NCI-H2171 (cell line): ENCODE measurements around the gene NDUFV3.
"Not testable (repeated sequence)": the region's sequence is repeated elsewhere in the genome, so short reads cannot be mapped to it uniquely, and the experiment has no call there.

Experiments used
- DNase-seq: peaks from one replicate; lab custom pipeline; 2025; lab: John Stamatoyannopoulos, UW

NDUFV3 gene

DNA sequence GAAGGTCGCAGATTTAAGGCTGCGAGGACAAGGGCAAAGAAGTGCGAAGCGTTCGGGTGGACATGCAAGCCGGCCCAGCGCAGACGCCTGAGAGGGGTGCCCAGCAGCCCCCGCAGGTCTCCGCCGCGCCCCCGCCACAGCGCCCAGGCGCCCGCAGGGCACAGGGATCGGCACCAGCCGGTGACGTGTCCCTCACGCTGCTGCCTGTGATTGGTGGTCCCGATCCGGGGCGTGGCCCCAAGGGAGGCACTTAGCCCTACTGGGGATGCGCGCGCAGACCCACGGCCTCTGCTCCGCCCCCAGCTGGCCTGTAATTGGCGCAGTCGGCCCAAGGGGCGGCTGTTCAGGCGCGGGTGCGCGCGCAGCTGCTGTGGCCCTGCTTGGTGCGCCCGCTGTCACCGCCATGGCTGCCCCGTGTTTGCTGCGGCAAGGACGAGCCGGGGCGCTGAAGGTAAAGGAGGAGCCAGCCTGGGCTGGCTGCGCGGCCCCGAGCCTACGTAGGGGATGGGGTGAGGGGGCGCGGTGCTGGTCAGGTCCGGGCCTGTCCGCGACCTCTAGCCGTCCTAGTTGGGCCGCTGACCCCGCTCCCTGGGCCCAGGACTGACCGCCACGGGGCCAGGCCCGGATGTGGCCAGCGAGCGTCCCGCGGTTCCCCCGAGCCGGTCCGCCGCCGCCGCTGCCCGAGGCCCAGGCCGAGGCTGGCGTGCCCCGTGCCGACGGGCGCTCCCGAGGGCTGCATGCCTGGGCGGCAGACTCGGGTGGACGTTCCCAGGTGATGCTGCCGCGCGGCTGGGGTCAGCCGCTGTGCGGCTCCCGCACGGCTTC is at the start of gene NDUFV3:
NDUFV3 (plus strand) TSS at position 379 of the 825 bp plus-strand sequence; CDS start at position 404, 25 bp downstream.
- DNase-seq: peak; percentile 97

DNA sequence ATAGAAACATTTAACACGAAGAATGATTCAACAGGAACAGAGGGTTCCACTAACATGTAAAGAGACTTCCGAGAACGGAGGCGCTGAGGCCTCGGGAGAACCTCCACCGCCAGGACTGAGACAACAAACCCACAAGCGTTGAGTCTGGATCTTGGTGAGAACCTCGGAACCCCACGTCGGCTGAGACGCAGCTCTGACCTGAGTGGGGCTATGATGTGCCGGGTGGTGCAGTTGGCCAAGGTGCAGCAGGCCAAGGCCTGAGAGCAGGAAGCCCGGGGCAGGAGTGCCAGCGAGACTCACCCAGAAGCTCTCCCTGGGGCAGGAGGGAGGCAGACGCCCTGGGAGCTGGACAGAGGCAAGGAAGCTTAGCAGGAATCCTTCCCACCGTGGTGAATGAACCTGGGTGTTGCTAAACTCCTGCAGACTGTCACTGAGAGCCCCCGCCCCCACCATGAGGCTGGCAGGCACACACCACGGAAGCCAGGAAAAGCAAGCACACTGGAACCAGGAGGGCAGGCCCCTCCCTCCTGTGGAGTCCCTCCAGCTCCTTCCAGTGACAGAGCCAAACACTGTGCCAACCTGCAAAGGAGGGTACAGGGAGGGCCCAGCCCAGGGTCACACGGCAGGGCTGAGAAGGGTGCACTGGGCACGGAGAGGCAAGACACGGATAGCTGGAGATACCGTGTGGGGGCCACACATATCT is 48.5 kb upstream of the NDUFV3 start:
- DNase-seq: no peak

DNA sequence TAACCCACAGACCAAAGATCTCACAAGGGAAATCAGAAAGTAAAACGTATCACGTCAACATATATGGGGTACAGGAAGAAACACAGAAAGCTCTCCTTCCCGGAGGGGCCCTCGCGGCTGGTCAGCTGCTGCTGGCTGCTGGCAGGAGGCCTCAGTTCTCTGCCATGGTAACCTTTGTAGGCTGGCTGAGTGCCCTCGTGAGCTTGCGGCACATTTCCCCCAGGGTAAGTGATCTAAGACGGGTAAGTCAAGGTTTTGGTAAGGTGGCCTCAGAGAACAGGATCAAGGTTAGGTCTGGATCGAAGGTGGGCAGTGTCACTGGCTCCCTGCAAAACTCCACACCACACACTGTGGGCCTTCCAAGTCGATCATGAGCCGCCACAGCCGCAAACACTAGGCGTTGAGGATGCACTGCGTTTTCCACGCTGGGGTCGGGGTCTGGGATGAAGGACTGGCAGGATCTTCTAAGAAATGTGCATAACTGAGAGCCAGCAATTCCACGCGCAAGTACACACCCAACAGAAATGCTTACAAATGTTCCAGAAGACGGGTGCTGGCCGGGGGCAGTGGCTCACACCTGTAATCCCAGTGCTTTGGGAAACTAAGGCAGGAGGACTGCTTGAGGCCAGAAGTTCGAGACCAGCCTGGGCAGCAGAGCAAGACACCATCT is 47.7 kb upstream of the NDUFV3 start:
- DNase-seq: no peak

DNA sequence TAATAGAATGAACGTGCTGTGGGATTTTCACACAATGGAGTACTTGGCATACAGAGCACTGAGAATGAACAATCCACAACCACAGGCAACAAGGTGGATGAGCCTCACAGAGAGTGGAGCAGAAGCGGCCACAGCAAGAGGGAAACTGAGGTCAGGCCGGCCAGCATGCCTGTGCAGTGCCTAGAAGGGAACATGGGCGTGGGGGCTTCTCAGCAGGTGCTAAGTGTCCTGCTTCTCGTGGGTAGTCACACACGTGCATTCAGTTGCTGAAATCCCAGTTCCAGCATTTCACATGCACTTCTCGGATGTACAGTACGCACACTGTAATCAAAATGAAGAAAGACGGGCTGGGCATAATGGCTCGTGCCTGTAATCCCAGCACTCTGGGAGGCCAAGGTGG is 46.9 kb upstream of the NDUFV3 start:
- no peak for DNase-seq

DNA sequence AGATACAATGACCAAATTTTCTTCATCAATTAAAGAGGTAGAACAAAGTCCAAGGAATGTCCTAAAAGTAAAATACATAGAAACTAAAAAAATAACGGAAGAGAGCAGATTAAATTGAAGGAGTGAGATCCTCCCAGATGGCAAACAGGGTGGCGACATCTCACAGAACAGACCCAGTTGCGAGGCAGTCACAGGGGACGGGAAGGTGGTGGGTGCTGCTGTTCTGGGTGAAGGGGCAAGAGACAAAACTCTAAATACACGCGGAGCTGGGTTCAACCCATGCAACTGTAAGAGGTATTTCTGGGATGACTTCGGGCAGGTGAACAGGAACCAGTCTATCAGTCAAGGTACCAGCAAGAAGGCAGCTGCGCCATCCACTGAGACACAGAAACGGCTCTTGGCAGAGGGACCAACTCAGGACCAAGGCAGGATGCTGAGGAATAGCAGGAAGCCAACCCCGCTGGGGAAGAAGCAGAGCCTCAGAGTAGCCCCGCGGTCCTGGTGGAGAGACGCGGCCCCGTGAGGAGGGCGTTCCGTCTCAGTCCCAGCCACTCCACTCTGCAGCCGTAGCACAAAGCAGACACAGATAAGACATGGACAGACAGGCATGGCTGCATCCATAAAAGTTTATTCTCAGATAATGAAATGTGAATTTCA is 45.9 kb upstream of the NDUFV3 start:
- no peak for DNase-seq

DNA sequence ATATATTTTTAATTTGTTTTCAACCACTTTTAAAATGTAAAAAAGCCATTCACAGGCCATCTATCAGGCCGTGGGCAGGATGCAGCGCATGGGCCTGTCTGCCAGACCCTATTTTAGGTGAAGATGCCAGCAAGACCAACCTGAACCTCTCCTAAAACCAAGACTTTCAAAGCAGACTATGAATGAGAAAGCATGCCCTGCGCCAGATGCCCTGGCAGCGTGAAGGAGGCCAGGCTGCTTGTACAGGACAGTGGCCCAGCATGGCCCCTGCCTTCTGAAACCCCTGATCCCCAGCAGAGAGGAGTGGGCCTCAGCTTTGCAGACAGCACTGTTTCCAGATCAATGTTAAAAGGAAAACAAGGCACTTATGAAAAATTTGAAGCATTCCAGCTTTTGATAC is 45.4 kb upstream of the NDUFV3 start:
- no peak for DNase-seq

DNA sequence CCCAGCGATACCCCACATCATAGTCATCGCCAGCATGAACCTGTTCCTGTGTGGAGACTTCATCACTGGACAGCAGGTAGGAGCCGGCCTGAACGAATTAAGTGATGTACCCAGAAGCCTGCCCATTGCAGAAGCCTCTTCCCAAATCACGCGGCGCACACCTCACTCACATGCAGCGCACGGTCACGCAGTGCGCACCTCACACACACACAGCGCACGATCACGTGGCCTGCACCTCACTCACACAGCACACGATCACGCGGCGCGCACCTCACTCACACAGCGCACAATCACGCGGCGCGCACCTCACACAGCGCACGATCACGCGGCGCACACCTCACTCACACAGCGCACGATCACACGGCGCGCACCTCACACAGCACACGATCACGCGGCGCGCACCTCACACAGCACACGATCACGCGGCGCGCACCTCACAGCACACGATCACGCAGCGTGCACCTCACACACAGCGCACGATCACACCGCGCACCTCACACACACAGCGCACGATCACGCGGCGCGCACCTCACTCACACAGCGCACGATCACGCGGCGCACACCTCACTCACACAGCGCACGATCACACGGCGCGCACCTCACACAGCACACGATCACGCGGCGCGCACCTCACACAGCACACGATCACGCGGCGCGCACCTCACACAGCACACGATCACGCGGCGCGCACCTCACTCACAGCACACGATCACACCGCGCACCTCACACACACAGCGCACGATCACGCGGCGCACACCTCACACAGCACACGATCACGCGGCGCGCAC is 44.8 kb upstream of the NDUFV3 start:
- not testable (repeated sequence) for DNase-seq

DNA sequence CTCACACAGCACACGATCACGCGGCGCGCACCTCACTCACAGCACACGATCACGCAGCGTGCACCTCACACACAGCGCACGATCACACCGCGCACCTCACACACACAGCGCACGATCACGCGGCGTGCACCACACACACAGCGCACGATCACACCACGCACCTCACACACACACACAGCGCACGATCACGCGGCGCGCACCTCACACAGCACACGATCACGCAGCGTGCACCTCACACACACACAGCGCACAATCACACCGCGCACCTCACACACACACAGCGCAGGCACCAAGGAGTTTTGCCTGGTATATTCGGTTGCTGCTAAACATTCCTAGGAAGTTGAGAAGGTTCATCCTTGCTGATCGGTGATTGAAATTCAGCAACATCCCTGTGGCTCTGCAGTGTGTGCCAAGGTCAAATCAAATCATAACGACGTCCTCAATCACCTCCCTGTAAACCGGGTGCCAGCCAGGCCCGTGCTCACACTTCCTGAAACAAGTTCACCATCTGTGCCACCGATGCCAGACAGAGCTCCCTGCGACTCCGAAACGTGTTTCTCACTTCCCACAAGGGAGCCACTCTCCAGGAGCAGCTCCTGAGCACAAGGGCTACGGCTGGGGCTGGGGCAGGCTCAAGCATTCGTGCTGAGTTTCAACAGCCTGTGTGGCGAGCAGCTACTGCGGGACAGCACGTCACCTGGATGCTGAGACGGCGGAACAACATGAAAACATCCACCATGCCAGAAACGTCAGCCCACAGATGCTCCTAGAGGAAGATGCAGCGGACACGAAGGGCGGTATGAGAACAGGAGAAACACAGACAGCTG is 44.0 kb upstream of the NDUFV3 start:
- DNase-seq: no peak

DNA sequence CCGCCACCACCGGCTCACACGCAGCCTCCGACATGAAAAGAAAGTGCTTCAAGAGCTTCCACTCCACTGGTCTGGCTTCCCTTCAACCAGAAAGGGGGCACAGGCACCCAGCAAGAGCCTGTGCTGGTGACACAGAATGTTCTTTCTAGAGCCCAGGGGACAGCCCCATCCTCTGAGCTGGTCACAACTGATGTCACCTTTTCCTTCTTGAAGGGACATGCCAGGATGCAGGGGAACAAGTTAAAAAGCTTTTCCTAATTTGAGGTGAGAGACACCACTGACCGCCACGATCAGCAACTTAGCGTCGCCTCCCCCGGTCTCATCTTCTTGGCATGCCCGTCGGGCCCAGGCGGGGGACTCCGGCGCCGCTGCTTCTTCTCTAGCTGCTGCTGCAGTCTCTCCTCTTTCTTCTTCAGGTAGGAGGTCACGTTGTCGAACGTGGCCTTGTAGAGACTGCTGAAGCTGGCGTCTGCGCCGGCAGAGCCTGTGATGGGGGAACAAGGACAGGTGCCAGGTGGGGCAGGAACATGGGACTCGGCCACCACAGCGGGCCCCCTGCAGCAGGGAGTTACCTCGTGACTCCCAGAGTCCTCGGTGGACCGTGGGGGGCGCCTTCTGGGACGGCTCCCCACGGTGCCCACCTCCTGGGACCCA is 43.2 kb upstream of the NDUFV3 start:
- DNase-seq: no peak

DNA sequence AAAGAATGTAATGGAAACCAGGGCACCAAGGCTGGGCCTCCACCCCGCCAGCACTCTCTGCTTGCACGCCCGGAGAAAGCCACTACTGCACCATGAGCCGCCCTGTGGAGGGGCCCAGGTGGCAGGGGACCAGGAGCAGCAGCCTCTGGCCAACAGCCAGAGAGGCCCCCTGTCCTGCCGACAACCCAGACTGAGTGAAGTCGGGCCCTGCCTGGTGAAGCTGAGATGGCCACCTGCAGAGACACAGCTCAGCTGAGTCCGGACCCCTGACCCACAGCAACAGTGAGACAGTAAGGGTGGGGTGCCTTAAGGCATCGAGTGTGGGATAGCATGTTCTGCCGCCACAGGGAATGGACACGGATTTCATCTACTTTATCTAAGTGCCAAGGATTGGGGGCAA is 42.6 kb upstream of the NDUFV3 start:
- DNase-seq: no peak

DNA sequence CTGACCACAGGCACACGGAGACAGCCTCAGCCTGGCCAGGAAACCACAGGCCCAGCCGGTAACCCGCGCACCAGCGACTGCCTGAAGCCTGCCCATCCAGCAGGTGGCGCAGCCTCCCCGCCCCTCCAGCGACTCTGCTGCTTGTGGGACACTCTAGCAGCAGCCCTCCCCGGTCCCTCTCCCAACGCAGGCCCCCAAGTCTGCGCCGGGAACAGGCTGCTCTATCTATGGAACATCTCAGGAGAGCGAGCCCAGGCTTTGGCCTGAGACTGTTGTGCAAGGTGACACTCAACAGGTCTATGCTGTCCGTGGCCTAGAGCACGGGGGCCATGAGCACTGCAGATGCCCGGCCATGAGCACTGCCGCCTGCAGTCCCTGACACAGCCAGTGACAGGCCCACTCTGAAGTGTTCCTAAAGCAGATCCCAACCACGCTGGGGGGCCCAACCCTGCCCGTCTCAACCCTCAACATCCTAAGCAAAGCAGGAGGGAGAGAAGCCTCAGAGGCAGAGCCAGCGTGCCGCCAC is 42.2 kb upstream of the NDUFV3 start:
- DNase-seq: no peak

DNA sequence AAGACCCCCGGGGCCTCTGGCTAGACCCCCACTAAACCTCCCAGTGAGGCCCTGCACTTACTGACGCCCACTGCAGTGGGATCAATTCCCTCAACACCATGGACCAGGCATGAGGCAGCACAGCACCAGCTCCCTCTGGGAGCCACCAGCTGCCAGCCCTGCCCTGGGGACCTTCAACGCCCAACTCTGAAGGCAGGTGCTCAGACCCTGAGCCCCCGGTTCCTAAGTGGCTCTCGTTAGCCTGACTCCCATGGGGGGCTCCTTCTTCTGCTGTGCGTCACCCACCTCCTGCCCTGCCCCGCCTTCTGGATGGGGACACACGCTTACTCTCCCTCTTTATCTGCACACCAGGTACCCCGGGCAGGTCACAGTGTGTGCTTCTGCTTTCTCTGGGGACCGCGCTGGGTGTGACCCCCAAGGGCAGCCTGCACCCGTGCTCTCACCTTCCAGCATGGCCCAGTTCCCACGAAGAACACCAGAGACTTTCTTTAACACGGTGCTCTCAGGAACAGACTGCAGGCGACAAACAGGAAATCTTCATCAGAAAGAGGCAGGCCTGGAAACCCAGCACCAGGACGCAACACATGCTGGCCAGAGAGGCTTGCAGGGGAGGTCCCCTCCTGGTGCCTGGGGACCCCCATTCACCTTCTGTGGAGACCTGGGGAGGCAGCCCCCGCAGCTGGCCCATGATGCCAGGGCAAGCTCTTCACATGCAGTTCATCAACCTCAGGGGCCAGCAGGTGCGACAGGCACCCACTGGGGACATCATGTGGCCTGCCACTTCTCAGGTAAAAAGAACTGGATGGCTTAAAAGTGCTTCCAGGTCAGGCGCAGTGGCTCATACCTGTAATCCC is 41.1 kb upstream of the NDUFV3 start:
- DNase-seq: no peak

DNA sequence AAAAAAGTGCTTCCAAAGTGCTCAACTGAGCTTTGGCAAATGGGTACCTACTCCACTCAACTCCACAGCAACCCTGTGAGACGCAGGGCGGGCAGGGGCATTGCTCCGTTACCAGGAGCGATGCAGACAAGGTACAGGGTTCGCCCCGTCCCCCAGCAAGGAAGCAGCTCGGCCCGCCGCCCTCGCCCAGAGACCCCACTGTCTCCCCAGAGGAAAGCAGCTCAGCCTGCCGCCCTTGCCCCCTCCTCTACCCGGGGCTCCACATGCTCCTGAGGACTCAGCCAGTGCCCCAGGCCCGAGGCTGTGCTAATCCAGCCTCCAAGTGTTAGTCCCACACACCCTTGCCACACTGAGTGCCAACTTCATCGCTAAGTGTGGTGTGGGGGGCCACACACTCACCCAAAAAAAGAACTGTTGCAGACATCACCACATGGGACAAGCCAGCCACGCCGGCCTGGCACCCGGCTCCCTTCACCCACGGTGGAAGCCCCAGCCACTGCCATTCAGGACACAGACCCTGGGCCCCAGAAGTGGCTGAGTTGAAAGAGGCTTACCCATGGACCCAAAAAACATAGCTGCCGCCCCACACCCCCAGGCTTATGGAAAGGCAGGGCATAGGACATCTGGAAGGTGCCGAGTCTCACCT is 40.1 kb upstream of the NDUFV3 start:
- no peak for DNase-seq

DNA sequence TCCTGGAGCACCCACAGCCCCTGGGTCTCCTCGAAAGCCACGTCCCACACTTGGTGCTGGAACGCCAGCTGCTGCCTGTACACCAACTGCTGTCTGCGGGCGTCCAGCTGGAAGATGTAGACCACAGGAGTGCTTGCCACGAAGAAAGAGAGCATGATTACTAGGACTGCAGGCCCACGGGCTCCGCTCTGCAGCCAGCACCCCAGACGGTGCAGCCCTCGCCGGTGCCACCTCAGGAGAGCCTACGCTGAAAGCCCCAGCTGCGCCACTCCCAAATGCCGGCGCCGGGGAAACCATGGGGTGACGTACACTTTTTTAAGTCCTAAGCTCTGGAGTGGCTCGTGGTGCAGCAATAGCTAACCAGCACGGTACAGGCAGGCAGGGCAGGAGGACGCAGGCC is 39.5 kb upstream of the NDUFV3 start:
- DNase-seq: no peak

DNA sequence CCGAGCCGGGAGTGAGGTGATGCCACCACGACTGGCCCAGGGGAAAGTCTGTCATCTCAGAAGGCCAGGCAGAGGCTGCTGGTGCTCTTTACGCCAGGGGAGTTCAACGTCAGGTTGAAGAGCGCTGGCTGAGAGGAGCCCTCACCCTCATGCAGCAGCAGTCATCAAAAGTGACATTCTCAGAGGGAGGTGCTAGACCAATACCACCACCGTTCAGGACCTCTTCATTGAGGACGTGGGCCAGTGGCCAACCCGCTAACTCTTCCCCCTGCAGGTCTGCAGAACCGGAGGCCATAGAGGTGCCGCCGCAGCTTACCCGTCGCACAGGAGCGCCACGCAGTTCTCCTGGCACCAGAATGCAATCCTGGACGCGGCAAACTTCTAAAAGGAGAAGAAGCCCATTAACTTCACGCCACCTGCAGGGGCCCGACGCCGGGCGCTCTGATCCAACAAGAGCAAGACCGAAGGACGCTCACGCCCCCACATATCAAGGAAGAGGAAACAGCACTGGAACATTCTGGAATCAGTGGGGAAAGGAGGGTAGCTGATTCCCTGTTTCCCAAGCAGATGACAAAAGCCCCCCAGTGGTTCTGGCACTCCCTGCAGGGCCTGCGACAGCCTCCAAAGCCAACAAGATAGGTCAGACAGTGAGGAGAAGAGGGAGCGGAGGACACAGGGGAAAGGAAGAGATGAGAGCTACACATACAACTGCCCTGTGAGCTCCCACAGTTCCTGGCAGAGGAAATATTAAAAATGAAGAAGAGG is 38.7 kb upstream of the NDUFV3 start:
- DNase-seq: no peak

DNA sequence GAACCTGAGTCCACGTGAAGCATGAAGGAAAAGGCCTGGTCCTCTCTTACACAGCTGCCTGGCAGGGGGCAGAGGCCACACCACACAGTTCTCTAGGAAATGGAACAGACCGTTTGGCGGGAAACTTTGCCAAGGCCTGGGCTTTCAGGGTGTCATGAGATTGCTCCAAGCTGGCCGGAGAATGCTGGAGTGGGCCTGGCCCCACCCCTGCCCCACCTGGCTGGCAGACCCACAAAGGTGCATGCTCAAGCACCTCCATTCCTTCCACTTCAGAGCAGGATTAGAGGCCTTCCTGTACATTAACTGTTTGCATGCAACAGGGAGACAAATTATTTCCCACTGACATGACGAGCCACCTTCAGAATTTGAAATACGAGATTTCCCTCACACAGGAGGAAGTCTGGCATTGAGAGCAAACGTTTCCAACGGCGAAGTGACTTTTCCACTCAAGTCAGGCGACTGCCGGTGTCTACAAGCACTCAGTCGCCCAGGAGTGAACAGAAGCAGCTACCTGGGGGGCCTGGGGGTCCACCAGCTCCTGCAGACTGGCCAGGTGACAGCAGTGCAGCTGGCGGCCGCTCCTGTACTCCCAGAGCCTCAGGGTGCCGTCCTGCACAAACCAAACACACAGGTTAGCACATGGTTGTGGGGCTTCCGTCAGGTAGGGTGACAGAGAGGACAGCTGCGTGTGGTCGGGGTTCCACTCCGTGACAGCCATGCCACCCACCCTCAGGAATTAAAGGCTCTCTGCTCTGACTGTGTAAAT is 37.8 kb upstream of the NDUFV3 start:
- DNase-seq: no peak

DNA sequence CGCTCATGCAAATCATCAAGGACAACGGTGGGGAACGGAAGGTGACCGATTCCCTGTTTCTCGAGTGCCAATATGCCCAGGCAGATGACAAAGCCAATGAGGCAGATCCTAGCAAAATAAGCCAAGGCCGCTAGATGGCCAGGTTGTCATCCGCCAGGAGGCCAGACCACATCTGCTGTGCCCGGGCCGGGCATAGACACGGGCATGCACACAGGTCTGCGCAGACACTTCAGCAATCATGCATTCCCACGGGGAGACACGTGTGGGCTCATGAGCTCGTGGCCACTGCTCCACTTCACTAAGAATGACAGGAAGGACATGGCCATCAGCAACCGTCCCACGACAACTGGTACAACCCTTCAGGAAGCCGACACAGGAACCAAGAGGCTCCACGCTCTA is 37.2 kb upstream of the NDUFV3 start:
- no peak for DNase-seq
